HG02885 (cell line): ENCODE data around the gene KLHL3.

ENCODE experiments used
- ATAC-seq: cut with Tn5 transposase; IDR thresholded peaks from one replicate; pipeline ENCODE4 v1.9.1; 2021; ENCODE audit warnings: mild to moderate bottlenecking; ENCODE audit not compliant: unreplicated experiment, poor library complexity

The KLHL3 gene

DNA sequence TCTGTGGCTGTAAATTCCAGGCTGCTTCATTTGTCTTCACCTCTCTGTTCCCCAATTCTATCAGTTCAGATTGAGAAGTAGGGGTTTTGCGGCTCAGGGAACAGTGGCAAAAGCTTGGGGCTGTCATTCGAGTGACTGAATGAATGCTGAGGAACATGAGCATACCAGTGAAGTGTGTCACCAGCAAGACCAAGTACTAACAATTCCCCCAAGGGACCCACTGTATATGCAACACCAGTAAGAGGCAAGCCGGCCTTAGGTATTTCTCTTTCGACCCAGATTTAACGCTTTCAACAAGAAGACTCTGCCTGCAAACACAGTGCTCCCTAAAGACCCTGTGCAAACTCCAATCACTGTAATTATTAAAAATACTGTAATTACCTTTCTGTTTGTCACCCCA, 25.8 kb downstream of the KLHL3 start:
- ATAC-seq = no peak

DNA sequence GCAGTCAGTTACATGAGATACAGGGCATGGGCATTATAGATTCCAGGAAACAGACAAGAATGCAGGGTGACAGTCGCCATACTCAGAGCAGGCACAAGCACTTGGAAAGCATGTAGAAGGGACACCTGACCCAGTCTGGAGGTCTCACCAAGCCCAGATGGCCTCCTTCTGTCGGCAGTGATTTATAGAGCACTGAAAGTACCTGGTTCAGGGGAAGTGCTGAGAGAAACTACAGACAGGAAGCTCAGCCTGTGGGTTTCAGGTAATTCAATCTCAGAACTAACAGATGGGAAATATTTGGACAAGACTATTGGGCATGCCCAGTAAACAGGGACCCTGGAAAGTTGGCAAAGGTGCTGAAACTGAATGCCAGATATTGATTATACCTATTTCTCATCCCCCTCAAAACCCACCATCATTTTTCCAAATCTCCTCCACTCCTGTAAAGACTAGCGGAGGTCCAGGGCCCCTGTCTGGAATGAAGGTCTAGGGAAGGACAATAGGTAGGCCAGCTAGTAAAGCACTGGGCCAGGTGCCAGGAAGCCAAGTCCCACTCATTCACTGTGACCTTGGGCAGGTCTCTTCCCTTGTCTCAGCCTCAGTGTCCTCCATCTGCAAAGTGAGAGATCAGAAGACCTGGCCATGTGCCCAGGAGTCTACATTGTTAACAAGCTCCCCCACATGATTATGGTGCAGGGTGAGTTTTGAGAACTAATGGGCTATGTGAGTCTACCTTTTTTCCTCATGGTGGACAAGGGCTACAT, 26.9 kb downstream of the KLHL3 start:
- no peak for ATAC-seq

DNA sequence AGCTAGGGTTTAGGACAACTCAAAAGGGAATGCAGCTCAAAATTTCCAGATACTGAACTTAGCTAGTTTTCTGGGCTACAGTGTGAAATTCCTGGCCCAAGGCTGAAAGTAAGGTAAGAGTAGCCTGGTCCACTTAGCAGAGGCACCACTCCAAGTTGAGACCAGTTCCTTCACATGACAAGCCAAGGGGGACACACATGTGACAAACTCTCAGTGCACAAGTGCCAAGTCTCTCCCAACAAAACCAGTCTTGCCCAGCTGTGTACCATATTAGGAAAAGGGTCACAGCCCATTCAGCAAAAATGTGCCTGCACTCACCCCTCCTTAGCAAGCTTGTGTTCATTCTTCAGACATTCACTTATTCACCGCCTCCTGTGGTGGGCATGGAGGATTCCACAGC, 27.8 kb downstream of the KLHL3 start:
- ATAC-seq = no peak

DNA sequence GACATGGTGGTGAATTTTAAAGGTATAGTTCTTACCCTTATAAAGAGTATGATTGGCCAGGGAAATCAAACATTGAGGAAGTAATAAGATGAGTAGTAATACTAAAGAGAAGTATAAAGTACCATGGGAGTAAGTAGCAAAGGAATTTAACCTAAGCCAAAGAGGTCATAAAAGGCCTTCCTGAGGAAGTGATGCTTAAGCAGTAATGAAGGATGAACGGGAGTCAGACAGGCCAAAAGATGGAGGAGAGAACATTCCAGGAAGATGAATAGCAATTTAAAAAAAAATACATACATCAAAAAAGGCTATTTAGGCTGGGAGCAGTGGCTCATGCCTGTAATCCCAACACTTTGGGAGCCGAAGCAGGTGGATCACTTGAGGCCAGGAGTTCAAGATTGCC, 29.0 kb downstream of the KLHL3 start:
- no peak for ATAC-seq

DNA sequence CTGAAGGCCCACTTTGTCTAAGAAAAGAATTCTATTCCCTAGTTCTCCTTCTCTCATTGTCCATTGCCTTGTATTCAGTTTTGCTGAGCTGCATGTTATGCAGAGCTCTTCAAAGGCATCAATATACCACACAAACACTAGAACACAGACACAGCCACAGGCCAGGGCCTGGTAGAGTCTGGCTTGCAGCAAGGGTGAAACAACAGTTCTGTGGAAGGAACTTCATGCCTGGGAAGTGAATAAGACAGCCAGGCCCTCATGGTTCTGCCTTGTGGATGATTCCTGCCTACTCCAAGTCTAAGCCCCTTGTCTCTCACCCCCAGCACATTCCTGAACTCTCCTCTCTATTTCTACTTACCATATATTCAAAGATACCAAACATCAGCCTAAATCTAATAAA, 30.8 kb downstream of the KLHL3 start:
- ATAC-seq = no peak

DNA sequence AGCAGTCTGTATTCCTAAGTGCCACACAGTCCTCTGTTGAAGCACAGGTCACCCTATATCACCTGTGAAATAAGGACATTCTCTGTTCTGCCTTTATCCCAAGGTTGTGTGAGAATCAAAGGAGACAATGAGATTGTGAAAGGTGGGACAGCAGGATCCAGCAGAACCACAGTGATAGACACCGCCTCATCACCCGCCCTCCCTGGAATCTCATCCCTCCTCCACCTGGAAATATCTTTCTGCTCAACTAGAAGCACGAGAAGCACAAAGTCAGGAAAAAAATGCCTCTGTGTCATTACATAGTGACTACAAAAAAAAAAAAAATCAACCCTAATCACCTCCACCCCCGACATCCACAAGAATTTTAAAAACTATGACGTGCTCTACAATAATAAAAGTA, 32.3 kb downstream of the KLHL3 start:
- ATAC-seq = no peak

DNA sequence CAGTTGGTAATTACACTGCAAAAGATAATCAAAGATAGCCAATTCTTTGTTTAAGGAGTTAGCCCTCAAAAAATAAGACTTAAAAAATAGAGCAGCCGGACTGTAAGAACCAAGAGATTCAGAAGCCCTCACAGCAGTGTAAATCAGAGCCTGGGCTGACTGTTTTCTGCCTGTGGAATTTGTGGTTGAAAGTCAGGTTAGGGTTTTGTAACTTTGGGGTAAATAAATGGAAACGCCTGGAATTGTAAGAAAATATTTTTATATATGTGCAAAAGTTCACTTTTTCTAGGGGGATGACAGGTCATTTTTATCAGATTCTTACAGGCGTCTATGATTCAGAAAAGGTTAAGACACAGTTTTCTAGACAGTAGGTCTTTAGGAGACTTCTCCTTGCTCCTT, 35.6 kb downstream of the KLHL3 start:
- no peak for ATAC-seq

DNA sequence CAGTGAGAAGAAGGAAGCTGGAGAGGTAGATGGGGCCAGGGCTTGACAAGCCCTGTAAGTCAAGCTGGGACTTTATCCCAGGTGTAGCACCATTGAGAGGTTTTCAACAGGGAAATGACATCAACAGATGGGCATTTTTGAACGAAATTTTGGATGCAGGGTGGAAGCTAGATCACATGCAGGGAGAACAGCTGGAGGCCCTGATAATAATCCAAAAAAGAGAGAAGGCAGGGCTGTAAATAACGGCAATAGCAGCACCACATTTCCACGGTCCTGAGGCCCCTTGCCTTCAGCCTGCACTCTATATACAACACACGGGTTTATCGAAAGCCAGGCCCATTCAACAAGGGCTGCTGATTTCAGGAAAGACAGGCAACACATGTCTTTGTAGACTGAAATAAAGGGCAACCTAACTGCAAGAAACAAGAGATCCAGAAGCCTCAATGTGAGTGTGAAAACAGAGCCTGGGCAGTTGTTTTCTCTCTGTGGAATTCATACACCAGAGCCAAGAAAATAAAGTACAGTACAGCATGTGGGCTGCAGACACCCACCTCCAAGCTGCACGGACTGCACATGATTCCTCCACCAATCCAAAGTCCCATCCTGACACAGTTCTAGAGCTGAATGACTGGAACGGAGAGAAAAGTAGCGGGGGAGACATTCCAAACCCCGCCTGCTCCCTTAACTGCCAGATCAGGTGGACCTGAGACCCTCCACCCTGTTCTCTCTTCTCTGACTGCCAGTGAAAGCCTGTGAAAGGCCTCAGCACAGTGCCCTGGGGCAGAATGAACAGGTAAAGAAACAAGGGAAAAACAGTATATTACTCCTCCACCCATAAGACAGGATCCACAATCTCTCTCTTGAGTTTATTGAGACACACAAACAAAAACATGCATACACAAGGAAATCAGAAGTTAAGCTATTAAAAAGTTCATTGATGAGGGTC, 36.3 kb downstream of the KLHL3 start:
- no peak for ATAC-seq

DNA sequence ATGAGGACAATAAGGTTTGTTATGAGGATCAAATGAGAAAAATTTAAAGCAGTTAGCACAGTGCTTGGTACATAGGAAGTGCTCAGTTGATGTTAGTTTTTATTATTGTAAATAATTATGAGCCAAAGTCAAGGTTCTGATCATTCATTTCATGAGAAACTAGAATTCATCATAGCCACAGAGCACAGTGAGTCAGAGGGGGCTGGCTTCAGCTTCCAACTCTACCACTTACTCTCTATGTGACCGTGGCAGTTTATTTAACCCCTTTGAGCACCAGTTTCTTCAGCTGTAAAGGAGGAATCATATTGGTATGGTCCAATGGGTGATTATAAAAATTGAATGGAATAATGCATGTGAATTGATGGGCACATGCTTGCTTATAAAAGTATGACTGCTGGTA, 39.4 kb downstream of the KLHL3 start:
- ATAC-seq = no peak

DNA sequence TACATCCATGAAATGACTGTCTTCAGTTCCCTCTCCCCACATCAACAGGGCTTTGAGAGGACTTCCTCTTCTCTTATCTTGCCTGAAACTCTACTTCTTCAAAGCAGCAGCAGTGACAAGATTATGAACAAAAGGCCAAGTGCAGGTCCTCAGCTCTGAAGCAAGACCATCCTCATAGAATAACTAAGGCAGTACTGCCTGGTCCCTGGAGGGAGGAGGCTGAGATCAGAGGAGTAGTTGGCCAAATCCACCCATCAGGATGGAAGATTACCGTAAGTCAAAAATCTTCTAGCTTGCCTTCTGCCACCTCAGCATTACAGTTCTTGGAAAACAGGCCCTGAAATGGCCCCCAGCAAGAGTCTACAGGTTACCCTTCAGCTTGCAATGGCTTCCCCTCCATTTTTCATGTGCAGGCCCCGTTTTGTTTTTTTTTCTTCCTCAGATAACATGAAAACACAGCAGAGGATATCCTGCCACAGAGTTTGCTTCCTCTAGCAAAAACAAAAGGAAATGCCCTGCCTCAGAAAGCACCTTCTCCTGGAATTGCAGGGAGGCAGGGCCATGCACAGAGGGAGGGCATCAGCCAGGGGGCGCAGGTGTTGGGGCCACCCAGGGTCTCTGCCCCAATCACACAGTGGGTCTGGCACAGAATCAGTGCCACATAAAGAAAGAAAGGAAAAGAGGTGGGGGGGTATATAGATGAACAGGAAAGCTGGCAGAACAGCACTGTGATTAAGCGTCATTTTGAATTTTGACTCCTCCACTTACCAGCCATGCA, 40.0 kb downstream of the KLHL3 start:
- no peak for ATAC-seq

DNA sequence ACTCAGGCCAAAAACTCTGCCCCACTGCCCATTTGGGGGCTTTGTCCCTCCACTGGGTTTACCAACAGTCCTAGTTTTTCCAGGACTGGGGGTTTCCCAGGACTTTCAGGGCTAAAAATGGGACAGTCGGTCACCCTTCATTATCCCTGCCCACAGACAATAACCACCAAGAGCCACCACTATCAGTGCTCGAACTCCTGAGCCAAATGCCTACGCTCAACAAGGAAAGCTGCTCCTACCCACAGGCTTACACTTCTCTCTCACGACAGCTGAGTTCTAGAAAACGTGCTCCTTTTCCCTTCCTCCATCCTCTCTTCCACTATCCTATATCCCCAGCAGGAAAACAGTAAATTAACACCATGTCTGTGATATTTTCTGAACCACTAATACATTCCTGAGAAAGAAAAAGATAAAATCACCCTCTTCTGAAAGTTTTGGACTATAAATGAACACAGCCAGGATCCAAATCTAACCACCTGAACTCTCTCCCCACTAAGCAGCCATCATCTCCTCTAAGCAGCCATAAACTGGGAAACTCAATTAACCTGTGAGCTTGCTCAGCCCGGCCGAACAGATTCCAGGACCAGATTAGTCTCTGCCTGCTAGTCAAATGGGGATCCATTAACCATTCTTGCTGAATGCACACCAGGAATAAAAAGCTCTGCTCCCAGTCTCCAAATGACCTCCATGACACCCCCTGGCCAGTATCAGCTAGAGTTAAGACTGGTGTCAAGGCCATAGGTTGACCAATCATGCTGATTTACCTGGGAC, 41.8 kb downstream of the KLHL3 start:
- no peak for ATAC-seq

DNA sequence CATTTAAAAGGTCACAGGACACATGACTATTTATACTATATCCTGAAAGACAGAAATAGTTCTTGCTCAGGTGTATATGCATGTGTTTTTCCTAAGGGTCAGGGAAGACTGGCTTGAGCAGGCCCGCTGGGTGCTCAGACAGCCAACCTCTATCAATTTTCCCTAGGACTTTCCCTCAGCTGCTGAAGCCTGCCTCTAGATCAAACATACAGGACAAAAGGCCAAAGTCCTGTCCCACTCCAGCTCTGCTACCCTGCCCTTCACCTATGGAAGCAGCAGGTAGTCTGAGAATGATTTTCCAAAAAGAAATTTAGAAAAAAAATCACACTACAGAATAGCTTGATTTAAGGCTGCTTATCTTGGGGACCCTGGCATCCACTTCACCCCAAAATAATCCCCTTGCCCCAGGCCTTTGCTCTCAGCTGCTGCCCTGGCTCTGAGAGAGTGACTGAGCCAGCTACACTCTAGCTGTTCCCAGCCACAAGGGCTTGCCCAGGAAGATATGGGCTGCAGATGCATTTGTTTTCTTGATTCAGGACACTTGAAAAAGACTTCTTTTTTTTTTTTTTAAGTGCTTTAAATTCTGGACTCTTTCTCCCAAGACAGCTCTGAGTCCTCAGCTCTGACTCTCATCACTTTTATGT, 42.5 kb downstream of the KLHL3 start:
- ATAC-seq = no peak

DNA sequence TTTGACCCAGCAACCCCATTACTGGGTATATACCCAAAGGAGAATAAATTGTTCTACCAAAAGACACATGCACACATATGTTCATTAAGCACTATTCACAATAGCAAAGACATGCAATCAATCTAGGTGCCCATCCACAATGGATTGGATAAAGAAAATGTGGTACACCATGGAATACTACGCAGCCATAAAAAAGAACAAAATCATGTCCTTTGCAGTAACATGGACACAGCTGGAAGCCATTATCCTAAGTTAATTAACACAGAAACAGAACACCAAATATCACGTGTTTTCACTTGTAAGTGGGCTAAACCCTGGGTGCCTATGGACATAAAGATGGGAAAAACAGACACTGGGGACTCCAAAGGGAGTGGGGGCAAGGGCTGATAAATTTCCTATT, 46.6 kb downstream of the KLHL3 start:
- no peak for ATAC-seq

DNA sequence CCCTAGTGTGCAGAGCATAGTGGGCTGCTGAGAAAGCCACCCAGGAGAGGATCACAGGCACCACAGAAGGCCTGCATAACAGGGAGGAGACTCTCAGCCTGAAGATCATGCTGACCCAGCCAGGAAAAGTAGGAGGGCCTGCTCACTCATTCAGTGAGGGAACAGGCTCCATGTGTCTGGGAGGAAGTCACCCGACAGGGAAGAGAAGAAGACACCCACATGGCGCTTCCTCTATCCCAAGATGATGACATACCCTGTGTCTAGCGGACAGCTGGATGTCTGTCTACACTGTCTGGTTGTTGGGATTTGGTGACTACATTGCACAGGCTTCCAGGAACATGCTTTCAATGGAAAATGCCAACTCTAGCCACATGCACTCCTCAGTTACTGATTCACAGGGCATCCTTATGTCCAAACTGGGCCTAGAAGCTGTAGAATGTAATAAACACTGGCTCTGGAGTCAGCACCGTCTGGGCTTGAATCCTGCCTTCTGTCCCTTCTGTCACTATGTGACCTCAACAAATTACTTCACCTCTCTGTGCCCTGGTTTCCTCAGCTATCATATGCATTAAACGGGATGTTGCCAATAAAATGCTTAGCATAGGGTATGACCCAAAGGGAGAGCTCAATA, 47.6 kb downstream of the KLHL3 start:
- ATAC-seq = no peak

DNA sequence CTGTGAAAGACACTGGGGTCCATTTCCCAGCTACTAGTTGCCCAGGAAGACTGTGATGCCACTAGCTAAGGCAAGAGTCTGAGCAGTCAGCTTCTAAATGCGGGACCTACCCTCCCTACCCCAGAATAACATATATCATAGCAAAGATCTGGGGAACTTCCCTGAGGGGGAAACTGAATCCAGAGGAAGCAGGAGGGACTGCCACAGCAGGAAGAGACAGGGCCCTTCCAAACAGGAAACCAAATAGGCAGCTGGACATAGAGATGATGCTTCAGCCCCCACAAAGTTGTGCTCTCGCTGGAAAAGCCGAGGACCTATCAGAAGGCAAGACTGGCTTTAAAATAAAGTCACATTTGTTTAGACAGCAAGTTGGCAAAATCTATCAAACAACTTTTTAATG, 51.1 kb downstream of the KLHL3 start:
- no peak for ATAC-seq

DNA sequence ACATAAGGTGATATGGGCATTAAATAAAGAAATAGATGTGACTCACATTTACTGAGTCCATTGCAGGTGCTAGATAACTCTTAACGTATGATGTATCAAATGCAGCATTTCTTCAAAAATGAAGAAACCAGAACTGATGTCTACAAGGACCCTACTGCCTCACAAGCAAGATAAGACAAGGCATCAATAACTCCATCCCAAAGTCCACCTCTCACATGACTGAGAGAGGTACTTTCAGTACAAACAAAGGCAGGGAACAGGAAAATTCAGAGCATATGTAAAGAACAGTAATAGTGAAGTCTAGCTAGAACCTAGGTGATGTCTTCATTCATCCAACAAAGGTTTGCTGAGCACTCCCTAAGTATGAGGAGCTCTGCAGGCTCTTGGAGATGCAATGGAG, 54.7 kb downstream of the KLHL3 start:
- ATAC-seq = no peak

DNA sequence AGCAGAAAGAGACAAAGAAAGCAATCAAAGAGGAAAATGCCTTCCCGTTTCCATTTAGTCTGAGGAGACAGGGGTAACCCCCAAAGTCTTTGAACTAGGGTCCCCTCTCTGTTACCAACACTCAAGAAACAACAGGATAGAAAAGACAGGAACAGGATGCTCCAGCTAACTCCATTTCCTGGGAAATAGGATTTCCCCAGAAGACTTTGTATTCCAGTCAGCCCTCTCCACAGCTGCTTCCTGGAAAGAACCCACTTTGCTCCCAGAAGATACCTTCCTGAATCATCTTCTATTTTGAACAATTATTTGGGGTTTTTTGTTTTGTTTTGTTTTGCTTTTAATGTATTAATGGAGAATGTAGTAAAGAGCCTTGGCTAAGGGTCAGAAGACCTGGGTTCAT, 56.0 kb downstream of the KLHL3 start:
- no peak for ATAC-seq

DNA sequence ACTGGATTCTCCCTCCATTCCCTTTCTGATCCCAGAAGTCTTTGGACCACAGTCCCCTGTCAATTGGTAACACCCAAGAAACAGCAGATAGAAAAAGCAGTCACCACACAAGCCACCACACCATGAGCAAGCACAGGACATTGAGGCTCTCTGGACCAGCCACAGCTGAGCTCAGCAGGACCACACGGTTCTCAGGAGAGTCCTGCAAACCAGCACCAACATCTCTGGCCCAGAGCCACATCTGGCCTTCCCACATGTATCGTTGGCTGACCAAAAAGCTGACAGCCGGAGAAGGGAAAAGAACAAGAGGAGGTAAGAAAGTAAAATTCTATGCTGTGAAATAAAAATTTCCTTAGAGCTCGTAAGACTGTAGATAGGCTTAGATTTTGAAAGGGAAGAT, 56.7 kb downstream of the KLHL3 start:
- no peak for ATAC-seq

DNA sequence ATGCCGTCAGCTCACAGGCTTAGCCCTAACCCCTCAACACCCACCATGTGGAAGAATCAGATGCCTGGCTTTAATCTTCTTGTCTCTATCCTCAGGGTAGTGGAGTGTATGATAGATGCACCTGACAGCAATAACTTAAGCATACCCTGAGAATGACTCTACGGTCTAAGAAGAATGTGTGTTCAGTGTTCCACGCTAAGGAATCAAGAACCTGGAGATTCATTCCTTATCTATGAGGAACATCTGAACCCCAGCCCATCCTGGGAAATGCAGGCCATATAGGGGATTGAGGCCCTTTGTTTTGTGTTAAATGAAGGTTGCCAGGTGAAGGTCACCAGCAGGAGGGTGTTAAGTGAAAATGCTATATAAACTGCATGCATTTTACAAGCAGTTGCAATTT, 63.0 kb downstream of the KLHL3 start:
- no peak for ATAC-seq
